ENCODE data around the gene SRRT.

GRCh38 chr7:100895956-100896731 lies 21.2 kb downstream of the SRRT start:
- TF ChIP-seq, protein P1, sequence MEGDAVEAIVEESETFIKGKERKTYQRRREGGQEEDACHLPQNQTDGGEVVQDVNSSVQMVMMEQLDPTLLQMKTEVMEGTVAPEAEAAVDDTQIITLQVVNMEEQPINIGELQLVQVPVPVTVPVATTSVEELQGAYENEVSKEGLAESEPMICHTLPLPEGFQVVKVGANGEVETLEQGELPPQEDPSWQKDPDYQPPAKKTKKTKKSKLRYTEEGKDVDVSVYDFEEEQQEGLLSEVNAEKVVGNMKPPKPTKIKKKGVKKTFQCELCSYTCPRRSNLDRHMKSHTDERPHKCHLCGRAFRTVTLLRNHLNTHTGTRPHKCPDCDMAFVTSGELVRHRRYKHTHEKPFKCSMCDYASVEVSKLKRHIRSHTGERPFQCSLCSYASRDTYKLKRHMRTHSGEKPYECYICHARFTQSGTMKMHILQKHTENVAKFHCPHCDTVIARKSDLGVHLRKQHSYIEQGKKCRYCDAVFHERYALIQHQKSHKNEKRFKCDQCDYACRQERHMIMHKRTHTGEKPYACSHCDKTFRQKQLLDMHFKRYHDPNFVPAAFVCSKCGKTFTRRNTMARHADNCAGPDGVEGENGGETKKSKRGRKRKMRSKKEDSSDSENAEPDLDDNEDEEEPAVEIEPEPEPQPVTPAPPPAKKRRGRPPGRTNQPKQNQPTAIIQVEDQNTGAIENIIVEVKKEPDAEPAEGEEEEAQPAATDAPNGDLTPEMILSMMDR (IDR thresholded peaks at IDR 0.05; ENCODE audit: insufficient read depth, low read length): no peak
- TF ChIP-seq REST (IDR thresholded peaks at IDR 0.05; ENCODE audit: insufficient replicate concordance, low read depth): no peak
- no peak for TF ChIP-seq GABPA (IDR thresholded peaks at IDR 0.05; ENCODE audit: low read depth)
